GM21786 (cell line): ENCODE measurements around the gene CYP19A1.
"Not testable (repeated sequence)": the region's sequence is repeated elsewhere in the genome, so short reads cannot be mapped to it uniquely, and the experiment has no call there.

ENCODE experiments used
- ATAC-seq: cut with Tn5 transposase; IDR thresholded peaks from one replicate; pipeline ENCODE4 v1.9.1; 2021; ENCODE audit not compliant: unreplicated experiment

The CYP19A1 gene

GRCh38 chr15:51299187-51300015 lies 39.0 kb downstream of the CYP19A1 start:
- ATAC-seq = no peak

GRCh38 chr15:51298620-51299019 lies 39.8 kb downstream of the CYP19A1 start:
- no peak for ATAC-seq

- no peak for ATAC-seq
Measured at GRCh38 chr15:51290720-51291119, 47.7 kb downstream of the CYP19A1 start.

- ATAC-seq = no peak
Measured at GRCh38 chr15:51289290-51289689, 49.1 kb downstream of the CYP19A1 start.

- ATAC-seq = no peak
Measured at GRCh38 chr15:51288143-51289065, 50.0 kb downstream of the CYP19A1 start.

- ATAC-seq = no peak
Measured at GRCh38 chr15:51286816-51287215, 51.6 kb downstream of the CYP19A1 start.

- no peak for ATAC-seq
Measured at GRCh38 chr15:51285399-51285798, 53.0 kb downstream of the CYP19A1 start.

- no peak for ATAC-seq
Measured at GRCh38 chr15:51284871-51285270, 53.5 kb downstream of the CYP19A1 start.

- no peak for ATAC-seq
Measured at GRCh38 chr15:51283026-51283425, 55.4 kb downstream of the CYP19A1 start.

- not testable (repeated sequence) for ATAC-seq
Measured at GRCh38 chr15:51282241-51282640, 56.2 kb downstream of the CYP19A1 start.

- ATAC-seq = peak; percentile 72
Measured at GRCh38 chr15:51281368-51281967, 56.9 kb downstream of the CYP19A1 start.

- no peak for ATAC-seq
Measured at GRCh38 chr15:51280838-51281237, 57.6 kb downstream of the CYP19A1 start.

- no peak for ATAC-seq
Measured at GRCh38 chr15:51279391-51279790, 59.0 kb downstream of the CYP19A1 start.

GRCh38 chr15:51277101-51277500 lies 61.3 kb downstream of the CYP19A1 start:
- ATAC-seq = no peak

GRCh38 chr15:51274956-51275355 lies 63.4 kb downstream of the CYP19A1 start:
- ATAC-seq = no peak

GRCh38 chr15:51270706-51271105 lies 67.7 kb downstream of the CYP19A1 start:
- no peak for ATAC-seq

- ATAC-seq = no peak
Measured at GRCh38 chr15:51269496-51269895, 68.9 kb downstream of the CYP19A1 start.

- ATAC-seq = no peak
Measured at GRCh38 chr15:51267703-51268083, 70.7 kb downstream of the CYP19A1 start.

- ATAC-seq = no peak
Measured at GRCh38 chr15:51267051-51267702, 71.2 kb downstream of the CYP19A1 start.

- ATAC-seq = no peak
Measured at GRCh38 chr15:51266656-51267050, 71.7 kb downstream of the CYP19A1 start.

- ATAC-seq = no peak
Measured at GRCh38 chr15:51265037-51265555, 73.3 kb downstream of the CYP19A1 start.
